Daoy (cell line): ENCODE measurements around the gene BCL2L2. TPM values are rescaled to one million over a fixed set of nuclear protein-coding genes. Genes with fewer than 3 reads are reported as not detected.

Experiments
- DNase-seq: peaks from one replicate; pipeline ENCODE4 v3.0.0-alpha.2; 2015; ENCODE audit warnings: low read depth
- total RNA-seq: library from RNA; depleted of rRNA; stranded (reverse); fragments of >200 nt; shearing (Covaris generic); gene quantifications from 2 replicates; pipeline ENCODE4 v1.2.3, GENCODE V29; 2014

Gene BCL2L2
- total RNA-seq, 1 experiment from 2014 or later = 16.8 TPM

DNA sequence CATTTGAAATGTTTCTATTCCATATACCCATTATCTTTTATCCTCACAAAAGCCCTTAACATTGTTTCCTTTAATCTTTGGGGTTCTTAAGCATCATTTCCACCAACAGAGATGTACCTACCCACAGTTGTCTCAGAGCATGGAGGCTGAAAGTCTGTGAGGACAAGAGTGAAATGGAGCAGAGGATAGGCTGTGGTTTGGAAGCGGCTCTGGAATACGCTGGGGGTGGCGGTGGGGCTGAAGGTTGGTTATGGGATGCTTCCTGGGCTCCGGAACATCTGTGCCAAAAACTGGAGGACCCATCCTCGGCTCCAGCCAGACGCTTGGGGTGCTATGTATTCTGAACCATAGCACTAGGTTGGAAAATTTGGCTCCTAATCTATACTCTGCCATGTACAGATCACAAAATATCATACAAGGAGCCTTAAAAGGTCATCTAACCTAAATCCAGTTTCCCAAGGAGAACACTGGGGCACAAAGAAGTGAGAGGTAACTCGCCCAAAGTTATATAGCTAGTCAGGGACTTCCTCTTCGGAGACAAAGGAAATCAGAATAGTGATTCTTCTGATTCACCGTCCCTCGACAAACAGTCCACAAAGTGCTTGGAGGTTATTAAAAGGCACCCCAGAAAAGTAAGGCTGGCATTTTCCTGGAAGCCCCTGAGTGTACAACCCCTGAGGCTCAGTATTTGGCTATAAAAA is 6.5 kb upstream of the BCL2L2 start:
- no peak for DNase-seq

DNA sequence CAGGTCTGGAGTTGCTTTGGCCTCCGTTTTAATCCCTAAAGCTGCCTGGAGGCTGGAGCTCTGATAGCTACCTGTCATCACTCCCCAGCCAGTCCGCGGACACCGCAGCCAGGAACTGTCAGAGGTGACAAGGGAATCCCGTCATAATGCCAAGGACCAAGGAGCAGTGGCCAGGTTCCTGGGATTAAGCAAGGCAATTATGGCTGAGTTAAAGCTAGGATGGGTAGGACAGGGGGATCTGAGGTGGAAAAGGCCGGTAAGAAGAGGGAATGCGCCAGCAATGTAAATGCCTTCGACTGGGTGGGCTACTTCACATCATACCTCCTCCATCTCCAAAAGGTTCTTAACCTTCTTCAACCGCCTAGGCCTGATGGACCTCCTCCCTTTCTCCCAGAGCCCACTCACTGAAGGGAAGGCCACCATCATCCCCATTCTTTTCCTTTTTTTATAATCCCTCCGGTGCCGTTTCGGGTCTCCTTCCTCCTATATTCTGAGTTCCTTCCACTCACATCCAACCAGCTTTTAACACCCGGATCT is 5.9 kb upstream of the BCL2L2 start:
- peak; percentile 43 for DNase-seq

DNA sequence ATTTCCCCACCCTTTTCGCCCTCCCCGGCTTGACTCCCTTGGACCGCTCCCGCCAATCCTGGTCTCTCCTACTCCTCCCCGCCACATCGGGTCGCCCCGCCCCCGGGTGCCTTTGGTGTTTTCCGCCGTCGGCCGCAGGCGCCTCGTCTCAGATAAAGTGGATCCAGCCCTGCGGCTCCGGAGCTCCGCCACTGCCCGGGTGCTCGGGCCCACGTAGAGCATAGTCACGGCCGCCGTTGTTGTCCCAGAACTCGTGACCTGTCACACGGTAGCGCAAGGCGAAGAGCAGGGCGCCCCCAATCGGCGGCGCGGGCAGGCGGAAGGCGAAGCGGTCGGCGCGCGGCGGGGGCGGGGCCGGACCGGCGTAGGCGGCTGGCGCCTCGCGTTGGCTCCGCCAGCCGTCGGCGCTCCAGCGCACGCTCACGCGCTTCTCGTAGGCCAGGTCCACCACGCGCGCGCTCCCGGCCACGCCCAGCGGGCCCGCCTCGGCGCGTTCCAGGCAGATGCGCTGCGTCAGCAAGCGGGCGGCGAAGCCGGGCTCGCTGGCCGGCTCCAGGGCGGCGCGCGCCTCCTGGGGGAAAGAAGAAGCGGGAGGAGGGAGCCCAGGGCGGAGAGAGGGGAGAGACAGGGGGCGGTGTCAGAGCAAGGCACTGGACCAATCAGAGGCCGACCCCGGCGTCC is 5.2 kb upstream of the BCL2L2 start:
- peak; percentile 100 for DNase-seq

DNA sequence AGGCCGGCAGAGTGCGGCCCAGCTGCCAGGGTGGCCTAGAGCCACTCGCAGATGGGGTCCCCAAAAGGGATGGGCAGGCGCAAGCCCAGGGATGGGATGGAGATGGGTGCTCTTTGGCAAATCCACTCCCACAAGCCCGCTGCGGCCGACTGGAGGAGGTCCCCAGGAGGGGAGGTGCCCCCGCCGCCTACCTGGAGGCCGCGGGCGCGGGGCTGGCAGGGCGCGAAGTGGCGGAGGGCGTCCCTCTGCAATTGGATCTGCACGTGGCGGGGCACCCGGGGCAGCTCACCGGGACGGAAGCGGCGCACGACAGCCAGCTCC is 4.7 kb upstream of the BCL2L2 start:
- DNase-seq = no peak

DNA sequence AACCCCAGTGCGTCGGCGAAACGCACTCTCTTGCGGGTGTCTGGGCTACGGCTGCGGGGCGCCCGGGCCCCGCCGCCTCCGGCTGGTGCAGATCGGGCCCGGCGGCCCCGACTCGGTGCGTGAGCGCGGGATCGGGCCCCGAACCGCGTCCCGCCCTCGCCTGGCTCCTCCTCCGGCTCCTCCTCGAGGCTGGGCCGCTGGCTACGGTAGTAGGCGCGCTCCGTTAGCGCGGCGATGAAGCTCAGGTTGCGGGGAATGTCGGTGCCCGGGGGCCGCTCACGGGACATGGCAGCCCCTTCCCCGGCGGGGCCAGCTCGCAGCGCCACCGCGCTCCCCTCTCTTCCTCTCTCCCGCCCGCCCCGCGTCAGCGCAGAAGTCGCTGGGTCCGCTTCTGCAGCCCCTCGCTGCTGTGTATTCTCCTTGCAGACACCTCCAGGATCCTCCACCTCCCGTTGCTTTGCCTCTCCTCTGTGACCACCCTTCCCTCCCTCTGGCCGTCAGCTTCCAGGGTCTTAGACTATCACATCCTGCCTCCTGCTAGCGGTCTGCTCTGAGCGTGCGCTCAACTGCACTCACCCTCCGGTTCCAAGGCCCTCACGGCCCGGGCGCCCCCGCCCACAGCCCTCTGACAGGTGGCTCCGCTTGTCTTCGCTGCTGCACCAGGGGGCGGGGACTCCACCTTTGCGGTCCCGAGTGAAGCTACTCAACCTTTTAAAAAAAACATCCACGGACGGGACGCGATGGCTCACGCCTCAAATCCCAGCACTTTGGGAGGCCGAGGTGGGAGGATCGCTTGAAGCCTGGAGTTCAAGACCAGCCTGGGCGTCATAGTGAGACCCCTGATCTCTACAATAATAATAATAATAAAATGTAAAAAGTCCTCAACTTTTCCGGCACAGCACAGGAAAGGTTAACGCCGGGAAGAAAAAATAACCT is 4.1 kb upstream of the BCL2L2 start, which contains the start of gene PPP1R3E:
TSS of gene PPP1R3E (minus strand) at position 570 of the 936 bp plus-strand sequence. CDS start at position 287, 283 bp downstream.
- peak; percentile 77 for DNase-seq

DNA sequence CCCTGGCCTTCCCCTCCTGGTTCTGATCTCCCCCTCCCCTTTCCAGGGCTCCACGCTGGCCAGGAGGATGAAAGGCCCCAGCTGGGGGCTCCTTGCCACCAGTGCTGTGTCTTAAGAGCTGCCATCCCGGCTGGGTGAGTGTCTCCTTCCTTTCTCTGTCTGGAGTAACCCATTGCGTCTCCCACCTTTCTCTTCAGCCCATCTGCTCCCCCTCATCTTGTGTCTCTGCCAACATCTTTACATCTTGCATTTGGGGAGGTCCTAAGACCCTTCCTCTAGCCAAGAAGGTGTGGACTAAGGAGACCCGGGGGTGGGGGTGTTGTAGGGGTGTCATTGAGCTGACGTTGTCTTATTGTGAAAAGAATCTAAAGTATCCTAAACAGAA is 505 bp downstream of the BCL2L2 start:
- DNase-seq = no peak

DNA sequence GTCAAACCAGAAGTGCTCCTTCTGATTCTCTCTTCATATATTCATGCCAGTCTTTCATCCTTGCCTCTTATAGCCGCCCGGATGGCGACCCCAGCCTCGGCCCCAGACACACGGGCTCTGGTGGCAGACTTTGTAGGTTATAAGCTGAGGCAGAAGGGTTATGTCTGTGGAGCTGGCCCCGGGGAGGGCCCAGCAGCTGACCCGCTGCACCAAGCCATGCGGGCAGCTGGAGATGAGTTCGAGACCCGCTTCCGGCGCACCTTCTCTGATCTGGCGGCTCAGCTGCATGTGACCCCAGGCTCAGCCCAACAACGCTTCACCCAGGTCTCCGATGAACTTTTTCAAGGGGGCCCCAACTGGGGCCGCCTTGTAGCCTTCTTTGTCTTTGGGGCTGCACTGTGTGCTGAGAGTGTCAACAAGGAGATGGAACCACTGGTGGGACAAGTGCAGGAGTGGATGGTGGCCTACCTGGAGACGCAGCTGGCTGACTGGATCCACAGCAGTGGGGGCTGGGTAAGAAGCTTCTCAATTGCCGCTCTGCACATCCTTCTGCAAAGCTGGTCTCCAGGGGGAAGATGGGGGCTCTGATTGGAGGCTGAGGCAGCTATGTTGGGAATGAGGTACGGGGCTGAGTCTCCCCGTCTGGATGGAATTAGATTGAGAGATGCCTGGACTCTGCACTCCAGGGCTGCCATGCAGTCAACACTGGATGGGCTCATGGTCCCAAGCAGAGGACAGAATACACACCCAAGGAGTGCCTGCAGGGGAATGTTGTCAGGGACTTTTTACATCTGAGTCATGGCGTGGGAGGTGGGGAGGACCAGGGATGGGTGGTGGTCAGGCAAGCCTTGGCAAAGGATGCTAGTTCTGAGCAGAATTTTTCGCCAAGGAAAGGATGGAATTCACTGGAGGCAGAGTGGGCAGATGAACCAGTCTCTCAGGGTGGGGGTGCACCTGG is 1.3 kb downstream of the BCL2L2 start:
- peak; percentile 68 for DNase-seq

DNA sequence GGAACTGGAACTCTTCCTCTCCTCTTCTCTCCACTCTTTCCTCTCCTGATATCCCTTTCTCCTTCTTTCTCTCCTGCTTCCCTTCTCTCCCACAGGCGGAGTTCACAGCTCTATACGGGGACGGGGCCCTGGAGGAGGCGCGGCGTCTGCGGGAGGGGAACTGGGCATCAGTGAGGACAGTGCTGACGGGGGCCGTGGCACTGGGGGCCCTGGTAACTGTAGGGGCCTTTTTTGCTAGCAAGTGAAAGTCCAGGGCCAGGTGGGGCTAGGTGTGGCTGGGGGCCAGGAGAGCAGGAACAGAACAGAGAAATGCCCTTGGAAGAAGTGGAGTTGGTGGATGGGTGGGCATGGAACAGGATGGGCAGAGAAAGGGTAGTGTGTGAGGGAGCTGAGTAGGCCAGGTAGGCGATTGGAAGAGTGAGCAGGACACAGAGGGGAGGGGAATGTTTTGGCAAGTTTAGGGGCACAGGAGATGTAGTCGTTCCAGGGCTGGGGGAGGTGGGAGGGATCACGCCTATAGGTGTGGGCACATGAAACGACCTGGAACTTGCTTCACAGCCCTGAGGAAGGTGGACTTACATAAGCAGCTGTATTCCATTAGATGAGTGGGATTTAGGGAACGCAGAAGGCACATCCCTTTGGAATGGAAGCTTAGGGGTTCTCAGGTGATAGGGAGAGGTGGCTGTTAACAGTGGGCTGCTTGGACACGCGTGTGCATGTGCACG is 2.2 kb downstream of the BCL2L2 start:
- no peak for DNase-seq

DNA sequence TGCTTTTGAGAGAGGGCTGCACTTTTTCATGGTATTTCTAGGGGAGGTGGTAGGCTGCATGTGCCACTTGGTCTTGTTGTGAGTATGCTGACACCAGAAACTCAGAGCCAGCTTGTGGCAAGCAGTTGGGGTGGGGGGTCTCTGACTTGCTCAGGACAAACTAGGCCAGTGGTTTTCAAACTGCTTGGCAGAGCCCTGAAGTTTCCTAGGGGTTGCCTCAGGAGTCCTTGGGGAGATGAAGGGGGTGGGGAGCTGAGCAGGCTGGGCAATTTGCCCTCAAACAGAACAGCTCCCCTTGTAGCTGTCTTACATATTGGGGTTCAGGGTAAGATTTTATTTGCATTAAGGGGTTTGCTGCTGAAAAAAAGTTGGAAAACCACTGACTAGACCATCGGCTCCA is 3.9 kb downstream of the BCL2L2 start:
- no peak for DNase-seq

DNA sequence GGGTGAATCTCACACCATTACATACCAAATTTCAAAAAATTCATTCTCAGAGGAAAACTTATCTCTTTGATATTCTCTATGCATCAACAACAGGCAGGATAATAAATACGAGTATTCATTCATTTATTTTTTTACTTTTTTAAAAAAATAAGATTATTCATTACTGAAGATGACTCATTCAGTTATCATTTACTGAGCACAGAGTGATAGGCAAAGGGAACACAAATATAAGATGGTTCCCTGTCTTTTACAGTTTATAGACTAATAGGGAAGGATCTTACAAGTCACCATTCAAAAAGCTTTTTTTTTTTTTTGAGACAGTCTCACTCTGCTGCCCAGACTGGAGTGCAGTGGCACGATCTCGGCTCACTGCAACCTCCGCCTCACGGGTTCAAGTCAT is 9.7 kb downstream of the BCL2L2 start:
- DNase-seq = no peak

DNA sequence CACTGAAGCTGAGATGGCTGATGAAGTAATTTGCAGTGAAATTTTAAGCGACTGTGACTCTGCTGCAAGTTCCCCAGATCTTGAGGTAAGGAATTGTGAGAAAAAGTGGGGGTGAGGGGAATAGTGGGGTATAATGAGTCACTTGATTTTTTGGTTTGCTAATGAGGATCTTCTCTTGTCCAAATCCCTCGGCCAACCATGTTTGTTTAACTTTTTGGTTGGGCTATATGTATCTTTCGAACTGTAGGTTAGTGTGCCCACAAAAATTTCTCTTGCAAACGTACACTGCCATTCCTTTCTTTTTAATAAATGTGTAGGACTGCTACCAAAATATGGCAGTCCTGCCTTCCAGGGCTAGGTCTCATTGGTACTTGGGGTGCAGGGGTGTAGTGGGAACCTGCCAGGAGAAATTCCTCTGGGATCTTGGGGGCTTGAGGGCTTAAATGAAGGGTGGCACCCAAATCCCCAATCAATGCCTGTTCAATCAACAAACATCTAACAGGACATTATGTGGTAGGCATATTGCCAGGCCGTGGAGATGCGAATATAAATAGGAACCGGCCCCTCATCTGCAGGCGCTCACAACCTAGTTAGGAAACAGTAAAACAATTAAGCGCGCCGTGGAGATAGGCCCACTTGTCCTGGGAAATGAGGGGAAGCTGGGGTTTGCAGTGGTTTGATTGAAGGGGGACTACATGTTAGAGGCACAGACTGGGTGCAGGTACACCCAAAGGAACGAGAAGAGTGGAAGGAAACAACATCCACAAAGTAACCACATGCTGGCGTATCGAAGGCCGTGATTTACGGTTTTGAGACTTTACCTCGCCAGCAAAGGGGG is 13.3 kb downstream of the BCL2L2 start:
- no peak for DNase-seq

DNA sequence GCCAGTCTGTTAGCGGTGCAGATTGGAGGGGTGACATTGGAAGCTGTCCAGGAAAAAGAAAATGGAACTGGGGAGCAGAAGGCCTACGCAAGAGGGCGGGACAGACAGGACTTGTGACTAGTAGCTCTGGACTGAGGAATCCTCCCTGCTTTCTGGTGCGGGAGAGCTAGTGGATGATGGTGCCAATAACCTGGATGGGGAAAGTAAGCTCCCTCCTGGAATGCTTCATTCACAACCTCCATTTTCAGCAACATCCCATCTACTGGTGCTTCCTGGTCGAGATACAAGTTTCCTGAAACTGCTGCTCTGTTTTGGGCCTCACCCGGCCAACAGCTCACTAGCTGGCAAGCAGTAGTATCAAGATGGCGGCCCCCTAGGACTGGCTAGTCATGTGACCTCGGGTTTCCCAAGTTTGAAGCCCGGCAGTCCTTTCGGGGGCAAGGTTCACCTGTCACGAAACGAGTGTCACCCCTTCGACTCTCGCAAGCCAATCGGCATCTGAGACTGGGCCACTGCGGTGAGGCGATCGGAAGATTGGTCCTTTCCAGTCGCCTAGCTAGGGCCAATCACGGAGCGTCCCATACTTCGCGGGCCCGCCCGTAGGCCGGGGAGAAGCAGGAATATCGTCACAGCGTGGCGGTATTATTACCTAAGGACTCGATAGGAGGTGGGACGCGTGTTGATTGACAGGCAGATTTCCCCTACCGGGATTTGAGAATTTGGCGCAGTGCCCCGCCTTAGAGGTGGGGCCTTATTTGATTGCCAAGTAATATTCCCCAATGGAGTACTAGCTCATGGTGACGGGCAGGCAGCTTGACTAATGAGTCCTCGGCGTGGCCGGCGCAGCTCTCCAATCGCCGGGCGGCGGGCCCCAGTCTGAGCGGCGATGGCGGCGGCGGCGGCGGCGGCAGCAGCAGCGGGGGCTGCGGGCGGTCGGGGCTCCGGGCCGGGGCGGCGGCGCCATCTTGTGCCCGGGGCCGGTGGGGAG is 14.2 kb downstream of the BCL2L2 start, which contains the start of gene PABPN1:
TSS of gene PABPN1 (plus strand) at position 874 of the 988 bp plus-strand sequence. CDS start at position 887, 13 bp downstream.
- DNase-seq = peak; percentile 100

DNA sequence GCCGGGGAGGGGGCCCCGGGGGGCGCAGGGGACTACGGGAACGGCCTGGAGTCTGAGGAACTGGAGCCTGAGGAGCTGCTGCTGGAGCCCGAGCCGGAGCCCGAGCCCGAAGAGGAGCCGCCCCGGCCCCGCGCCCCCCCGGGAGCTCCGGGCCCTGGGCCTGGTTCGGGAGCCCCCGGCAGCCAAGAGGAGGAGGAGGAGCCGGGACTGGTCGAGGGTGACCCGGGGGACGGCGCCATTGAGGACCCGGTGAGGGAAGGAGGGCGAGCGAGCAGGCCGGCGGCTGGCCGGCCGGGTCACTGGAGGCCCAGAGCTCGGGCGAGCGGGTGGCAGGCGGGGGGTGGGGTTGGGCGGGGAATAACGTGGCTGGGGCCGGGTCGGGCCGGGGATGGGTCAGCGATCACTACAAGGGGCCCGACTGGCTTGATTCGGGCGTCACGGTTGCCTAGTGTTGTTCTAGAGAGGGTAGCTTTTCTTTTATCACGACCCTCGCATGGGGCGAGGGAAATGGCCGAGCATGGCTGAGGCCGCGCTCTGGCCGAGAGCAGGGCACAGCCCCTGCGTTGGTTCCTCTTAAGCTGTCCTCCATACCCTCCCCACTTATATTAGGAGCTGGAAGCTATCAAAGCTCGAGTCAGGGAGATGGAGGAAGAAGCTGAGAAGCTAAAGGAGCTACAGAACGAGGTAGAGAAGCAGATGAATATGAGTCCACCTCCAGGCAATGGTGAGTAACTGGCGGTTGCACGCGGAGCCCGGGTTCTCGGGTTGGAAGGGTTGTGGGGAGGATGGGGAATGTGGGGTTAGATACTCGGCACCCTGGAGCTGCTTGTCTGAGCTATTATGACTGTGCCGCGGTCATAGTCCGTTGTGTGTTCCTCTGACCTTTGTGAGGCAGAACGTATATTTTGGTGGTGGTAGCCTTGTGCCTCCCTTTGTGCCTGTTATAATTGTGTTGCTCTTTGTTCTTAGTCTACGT is 15.2 kb downstream of the BCL2L2 start:
- peak; percentile 68 for DNase-seq

DNA sequence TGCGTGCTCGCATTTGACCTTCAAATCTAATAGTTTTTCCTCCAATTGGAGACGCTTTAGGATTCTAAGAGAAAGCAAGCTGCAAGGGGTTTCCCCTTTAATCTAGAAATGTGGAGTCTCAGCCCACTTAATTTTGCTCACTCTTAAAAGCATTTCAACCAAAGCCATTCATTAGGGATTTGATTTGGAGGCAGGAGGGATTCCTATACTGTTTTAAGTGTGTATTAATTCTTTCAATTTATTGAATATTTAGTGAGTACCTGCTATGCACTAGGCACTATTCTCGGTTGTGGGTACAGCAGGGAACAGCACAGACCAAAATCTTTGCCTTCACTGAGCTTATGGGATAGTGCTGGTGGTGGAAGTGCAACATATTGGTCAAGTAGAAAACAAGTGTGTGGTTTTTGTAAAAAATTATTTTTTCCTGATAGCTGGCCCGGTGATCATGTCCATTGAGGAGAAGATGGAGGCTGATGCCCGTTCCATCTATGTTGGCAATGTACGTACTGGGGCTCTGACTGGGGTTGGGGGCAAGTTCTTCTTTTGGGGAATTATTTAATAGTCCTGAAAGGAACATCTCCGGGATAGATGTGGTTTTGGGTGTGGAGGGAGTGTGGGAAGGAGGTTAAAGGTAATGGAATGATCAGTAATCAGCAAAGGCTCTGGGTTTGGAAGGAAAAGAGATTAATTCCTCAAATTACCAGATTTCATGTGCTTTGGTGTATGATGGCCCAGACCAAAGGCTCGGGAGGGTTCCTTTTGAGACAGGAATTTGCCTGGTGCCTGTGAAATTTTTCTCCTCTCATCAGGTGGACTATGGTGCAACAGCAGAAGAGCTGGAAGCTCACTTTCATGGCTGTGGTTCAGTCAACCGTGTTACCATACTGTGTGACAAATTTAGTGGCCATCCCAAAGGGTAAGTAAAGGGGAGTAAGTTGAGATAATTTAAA is 16.2 kb downstream of the BCL2L2 start:
- DNase-seq = no peak

DNA sequence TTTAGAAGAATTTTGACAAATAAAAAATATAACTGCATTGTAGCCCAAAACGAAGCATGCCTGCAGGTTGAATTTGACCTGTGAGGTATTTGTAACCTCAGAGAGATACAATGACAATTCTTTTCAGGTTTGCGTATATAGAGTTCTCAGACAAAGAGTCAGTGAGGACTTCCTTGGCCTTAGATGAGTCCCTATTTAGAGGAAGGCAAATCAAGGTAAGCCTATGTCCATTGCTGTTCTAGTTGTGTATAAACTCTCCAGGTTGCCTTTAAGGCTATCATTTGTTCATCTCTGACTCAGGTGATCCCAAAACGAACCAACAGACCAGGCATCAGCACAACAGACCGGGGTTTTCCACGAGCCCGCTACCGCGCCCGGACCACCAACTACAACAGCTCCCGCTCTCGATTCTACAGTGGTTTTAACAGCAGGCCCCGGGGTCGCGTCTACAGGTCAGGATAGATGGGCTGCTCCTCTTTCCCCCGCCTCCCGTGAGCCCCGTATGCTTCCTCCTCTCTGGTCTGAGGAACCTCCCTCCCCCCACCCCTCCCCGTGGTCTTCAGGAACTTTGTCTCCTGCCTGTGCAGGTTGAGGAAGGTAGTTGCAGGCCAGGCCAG is 17.3 kb downstream of the BCL2L2 start:
- DNase-seq = no peak
